Stomach (tissue), 4 donors: ENCODE measurements around the gene MANSC4.

Experiments
- CTCF ChIP-seq, 7 experiments: fragments of 450-650 bp in 4 of 7; fragments of 200-600 bp in 3 of 7; sonication (generic) in 3 of 7; IDR thresholded peaks; one replicate each; pipeline ENCODE4 v1.5.1; 2016 to 2019; ENCODE audit warnings: antibody characterized with exemption in 7 of 7, control low read depth in 2 of 7, mild to moderate bottlenecking in 1 of 7
- POLR2AphosphoS5 ChIP-seq, 3 donors: sonication (generic); formaldehyde crosslinking; IDR thresholded peaks; one replicate each; pipeline ENCODE4 v1.6.1; 2016; ENCODE audit warnings: antibody characterized with exemption in 3 of 3

- TF ChIP-seq CTCF (IDR thresholded peaks at IDR 0.05) (no peak), POLR2AphosphoS5 (IDR thresholded peaks at IDR 0.05) (no peak)
These were observed 32.5 kb upstream of the MANSC4 start for GRCh38 chr12:27812502-27812901.
